HFFc6 (cell line): ENCODE results near the gene STIP1. TPM values are rescaled to one million over a fixed set of nuclear protein-coding genes. Genes with fewer than 3 reads are reported as not detected.
A peak's percentile ranks its signal among the peaks of the same experiment; 100 is the strongest.

ENCODE experiments used
- DNase-seq: peaks from one replicate; pipeline ENCODE4 v3.0.0-alpha.2; 2018
- H3K27ac Mint-ChIP-seq: 2 replicates; pipeline ENCODE4 v1.8.0; 2020; ENCODE audit warnings: mild to moderate bottlenecking, mixed read lengths
- H3K27me3 Mint-ChIP-seq: 2 replicates; pipeline ENCODE4 v1.8.0; 2021; ENCODE audit warnings: mild to moderate bottlenecking, moderate library complexity, mixed read lengths; ENCODE audit not compliant: insufficient read depth
- H3K36me3 Mint-ChIP-seq: 2 replicates; pipeline ENCODE4 v1.8.0; 2021; ENCODE audit warnings: low read depth, mixed read lengths
- H3K4me1 Mint-ChIP-seq: 2 replicates; pipeline ENCODE4 v1.8.0; 2020; ENCODE audit warnings: low read depth, mixed read lengths
- H3K4me3 Mint-ChIP-seq: 2 replicates; pipeline ENCODE4 v1.8.0; 2020; ENCODE audit warnings: mild to moderate bottlenecking, moderate library complexity, mixed read lengths
- H3K9me3 Mint-ChIP-seq: 2 replicates; pipeline ENCODE4 v1.8.0; 2020; ENCODE audit warnings: mild to moderate bottlenecking, mixed read lengths
- CTCF ChIP-seq: fragments of 200-600 bp; sonication (generic); IDR thresholded peaks from 2 replicates; pipeline ENCODE4 v1.5.0; 2021; ENCODE audit warnings: antibody characterized with exemption, mild to moderate bottlenecking
- total RNA-seq, 6 experiments: library from RNA; stranded (reverse); fragmentation: NEBNext Ultra II Directional; extraction: Animal tissue kit (Norgen Biotek cat#: 25700); gene quantifications; 2 replicates in 1 of 6; 3 replicates in 5 of 6; pipeline ENCODE4 v1.2.3, GENCODE V29; 2021

STIP1 gene
- total RNA-seq, 6 experiments from 2014 or later: 203 to 259 (median 210) TPM

- peaks cover 11% of the 10 kb centered on the region; the same call in 1 of the 2 replicates for H3K36me3 Mint-ChIP-seq
- peak overlapping the region; percentile 98 for H3K27ac Mint-ChIP-seq
- DNase-seq: no peak
- H3K27me3 Mint-ChIP-seq: peaks cover 1% of the 10 kb centered on the region; the same call in 1 of the 2 replicates
- H3K4me3 Mint-ChIP-seq: peak overlapping the region; percentile 90
- no peaks in the 10 kb centered on the region for H3K9me3 Mint-ChIP-seq
- no peak for TF ChIP-seq CTCF
- H3K4me1 Mint-ChIP-seq: peaks cover 37% of the 10 kb centered on the region
Observed at GRCh38 chr11:64239662-64240434, 53.9 kb downstream of the STIP1 start.

GRCh38 chr11:64240435-64241240 is 54.7 kb downstream of the STIP1 start, which contains the start of gene FKBP2:
Gene FKBP2, plus strand, starts transcription at chr11:64241095. Its CDS starts 1,293 bp downstream, at chr11:64242388.
- H3K27me3 Mint-ChIP-seq: peaks cover 1% of the 10 kb centered on the region; the same call in 1 of the 2 replicates
- no peak for TF ChIP-seq CTCF
- peaks cover 31% of the 10 kb centered on the region for H3K4me1 Mint-ChIP-seq
- H3K27ac Mint-ChIP-seq: peak within 1 kb of the TSS; percentile 98
- peak; percentile 94 for DNase-seq
- H3K36me3 Mint-ChIP-seq: peaks cover 12% of the 10 kb centered on the region
- peak within 1 kb of the TSS; percentile 90 for H3K4me3 Mint-ChIP-seq
- H3K9me3 Mint-ChIP-seq: no peaks in the 10 kb centered on the region

GRCh38 chr11:64241241-64241490 is 55.2 kb downstream of the STIP1 start:
- Mint-ChIP-seq H3K27ac (peak overlapping the region; percentile 98), H3K9me3 (no peaks in the 10 kb centered on the region), H3K4me1 (peaks cover 30% of the 10 kb centered on the region), H3K36me3 (peaks cover 16% of the 10 kb centered on the region), H3K27me3 (peaks cover 3% of the 10 kb centered on the region), H3K4me3 (peak overlapping the region; percentile 90)
- no peak for TF ChIP-seq CTCF
- peak; percentile 99 for DNase-seq

- Mint-ChIP-seq H3K36me3 (peaks cover 16% of the 10 kb centered on the region), H3K27ac (peak overlapping the region; percentile 98), H3K27me3 (peaks cover 4% of the 10 kb centered on the region), H3K9me3 (no peaks in the 10 kb centered on the region), H3K4me1 (peaks cover 30% of the 10 kb centered on the region), H3K4me3 (peak overlapping the region; percentile 90)
- DNase-seq: no peak
- peak; percentile 7; the same call in 1 of the 2 replicates for TF ChIP-seq CTCF
Observed at GRCh38 chr11:64241491-64242374, 55.8 kb downstream of the STIP1 start.

GRCh38 chr11:64243236-64243854 is 57.4 kb downstream of the STIP1 start:
- peak overlapping the region; percentile 70 for H3K27ac Mint-ChIP-seq
- H3K27me3 Mint-ChIP-seq: peaks cover 4% of the 10 kb centered on the region
- H3K9me3 Mint-ChIP-seq: no peaks in the 10 kb centered on the region
- peak overlapping the region; percentile 90 for H3K4me3 Mint-ChIP-seq
- no peak for DNase-seq
- H3K4me1 Mint-ChIP-seq: peaks cover 38% of the 10 kb centered on the region
- H3K36me3 Mint-ChIP-seq: peaks cover 16% of the 10 kb centered on the region
- TF ChIP-seq CTCF: no peak
